Sigmoid colon (tissue), 4 donors: ENCODE measurements around the gene ZNF205.

Experiments used
- POLR2A ChIP-seq, 2 donors: fragments of 450-650 bp; IDR thresholded peaks; one replicate each; pipeline ENCODE4 v1.6.1; 2016; ENCODE audit warnings: antibody characterized with exemption in 2 of 2, mild to moderate bottlenecking in 2 of 2, moderate library complexity in 2 of 2
- POLR2AphosphoS5 ChIP-seq, 4 donors: sonication (generic); formaldehyde crosslinking; IDR thresholded peaks; one replicate each; pipeline ENCODE4 v1.6.1; 2017; ENCODE audit warnings: antibody characterized with exemption in 4 of 4
- TF ChIP-seq, protein P1 (sequence below), 4 experiments: fragments of 450-650 bp in 3 of 4; fragments of 200-600 bp in 1 of 4; IDR thresholded peaks; one replicate each; pipeline ENCODE4 v1.5.1; 2016 to 2019; ENCODE audit warnings: antibody characterized with exemption in 4 of 4, mild to moderate bottlenecking in 3 of 4, moderate library complexity in 2 of 4

DNA sequence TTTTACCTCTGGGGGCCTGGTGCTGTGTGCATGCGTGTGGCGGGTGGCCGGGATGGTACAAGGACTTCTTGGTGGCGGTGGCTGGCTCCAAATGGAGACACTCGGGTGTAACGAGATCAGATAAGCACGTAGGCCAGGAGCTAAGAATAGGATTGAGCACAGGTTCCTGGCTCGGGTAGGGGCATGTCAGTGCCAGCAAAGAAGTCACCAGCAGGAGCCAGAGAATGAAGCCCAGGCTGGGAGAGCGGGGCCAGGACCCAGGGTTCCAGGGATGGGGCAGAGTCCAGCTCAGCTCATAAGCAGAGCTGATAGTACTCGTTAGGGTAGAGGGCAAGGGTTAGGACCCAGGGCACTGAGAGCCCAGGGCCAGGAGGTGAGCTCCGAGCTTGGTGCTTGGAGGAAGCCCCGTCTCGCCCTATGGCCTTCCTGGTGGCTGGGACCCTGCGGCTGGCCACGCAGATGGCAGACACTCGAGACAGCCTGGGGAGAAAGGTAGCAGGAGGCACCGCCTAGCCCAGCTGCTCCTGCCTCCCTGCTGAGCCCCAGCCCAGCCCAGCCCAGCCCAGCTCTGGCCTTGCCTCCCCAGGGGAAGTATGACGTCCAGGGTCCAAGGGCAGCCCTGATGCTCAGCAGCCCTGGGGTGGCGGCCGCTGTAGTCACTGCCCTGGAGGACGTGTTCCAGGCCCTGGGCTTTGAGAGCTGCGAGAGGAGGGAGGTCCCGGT is 31.4 kb downstream of the ZNF205 start:
- TF ChIP-seq POLR2AphosphoS5 (IDR thresholded peaks at IDR 0.05) = no peak
- TF ChIP-seq, protein P1, sequence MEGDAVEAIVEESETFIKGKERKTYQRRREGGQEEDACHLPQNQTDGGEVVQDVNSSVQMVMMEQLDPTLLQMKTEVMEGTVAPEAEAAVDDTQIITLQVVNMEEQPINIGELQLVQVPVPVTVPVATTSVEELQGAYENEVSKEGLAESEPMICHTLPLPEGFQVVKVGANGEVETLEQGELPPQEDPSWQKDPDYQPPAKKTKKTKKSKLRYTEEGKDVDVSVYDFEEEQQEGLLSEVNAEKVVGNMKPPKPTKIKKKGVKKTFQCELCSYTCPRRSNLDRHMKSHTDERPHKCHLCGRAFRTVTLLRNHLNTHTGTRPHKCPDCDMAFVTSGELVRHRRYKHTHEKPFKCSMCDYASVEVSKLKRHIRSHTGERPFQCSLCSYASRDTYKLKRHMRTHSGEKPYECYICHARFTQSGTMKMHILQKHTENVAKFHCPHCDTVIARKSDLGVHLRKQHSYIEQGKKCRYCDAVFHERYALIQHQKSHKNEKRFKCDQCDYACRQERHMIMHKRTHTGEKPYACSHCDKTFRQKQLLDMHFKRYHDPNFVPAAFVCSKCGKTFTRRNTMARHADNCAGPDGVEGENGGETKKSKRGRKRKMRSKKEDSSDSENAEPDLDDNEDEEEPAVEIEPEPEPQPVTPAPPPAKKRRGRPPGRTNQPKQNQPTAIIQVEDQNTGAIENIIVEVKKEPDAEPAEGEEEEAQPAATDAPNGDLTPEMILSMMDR (IDR thresholded peaks at IDR 0.05) = no peak
- TF ChIP-seq POLR2A (IDR thresholded peaks at IDR 0.05) = no peak
